Peyer's patch (tissue), 4 donors: ENCODE measurements around the gene SAP25. TPM values are rescaled to one million over a fixed set of nuclear protein-coding genes. Genes with fewer than 3 reads are reported as not detected.

ENCODE experiments used
- DNase-seq, 3 donors: peaks; one replicate each; pipeline ENCODE4 v3.0.0-alpha.2; 2017 to 2019
- H3K27ac ChIP-seq, 4 donors: fragments of 200-600 bp; sonication (generic); one replicate each; pipeline ENCODE4 v1.5.1; 2016 to 2019
- H3K27me3 ChIP-seq, 2 donors: fragments of 200-600 bp; sonication (generic); one replicate each; pipeline ENCODE4 v1.5.1; 2019
- H3K36me3 ChIP-seq, 3 donors: fragments of 200-600 bp; sonication (generic); one replicate each; pipeline ENCODE4 v1.5.1; 2016 to 2019
- H3K4me1 ChIP-seq, 4 donors: fragments of 200-600 bp; sonication (generic); one replicate each; pipeline ENCODE4 v1.5.1; 2016 to 2019
- H3K4me3 ChIP-seq, 4 donors: fragments of 200-600 bp; sonication (generic); 1 replicate in 3 of 4; 2 replicates in 1 of 4; pipeline ENCODE4 v1.5.1; 2016 to 2019; ENCODE audit warnings: mild to moderate bottlenecking in 1 of 4
- H3K9me3 ChIP-seq, 4 donors: fragments of 200-600 bp; sonication (generic); one replicate each; pipeline ENCODE4 v1.5.1; 2016 to 2019; ENCODE audit warnings: mild to moderate bottlenecking in 1 of 4
- CTCF ChIP-seq, 6 experiments: fragments of 450-650 bp in 4 of 6; fragments of 200-600 bp in 2 of 6; sonication (generic) in 1 of 6; IDR thresholded peaks; one replicate each; pipeline ENCODE4 v1.5.1; 2017 to 2019; ENCODE audit warnings: antibody characterized with exemption in 6 of 6, mild to moderate bottlenecking in 3 of 6, moderate library complexity in 1 of 6
- POLR2A ChIP-seq, 2 donors: fragments of 450-650 bp; IDR thresholded peaks; one replicate each; pipeline ENCODE4 v1.5.1; 2017; ENCODE audit warnings: antibody characterized with exemption in 2 of 2, mild to moderate bottlenecking in 2 of 2, moderate library complexity in 2 of 2
- total RNA-seq, 4 donors: library from RNA; depleted of rRNA; stranded (reverse); fragments of >200 nt; gene quantifications; one replicate each; pipeline ENCODE4 v1.1.0, GENCODE V29; 2016

Gene SAP25
- 10 to 100 TPM in 3 of 4 donors, 1 to 10 TPM in 1; 2.5 to 18.2 (median 13.4) TPM for total RNA-seq

- Histone ChIP-seq H3K9me3 (no peaks in the 10 kb centered on the region), H3K27me3 (no peaks in the 10 kb centered on the region), H3K27ac (no peak within 1 kb of the TSS), H3K36me3 (peaks cover 0 to 51% (median 4%) of the 10 kb centered on the region in 3 donors), H3K4me3 (no peak within 1 kb of the TSS), H3K4me1 (peaks cover 0 to 27% (median 13%) of the 10 kb centered on the region in 4 donors)
- TF ChIP-seq CTCF (IDR thresholded peaks at IDR 0.05), result no peak
- TF ChIP-seq POLR2A (IDR thresholded peaks at IDR 0.05), result no peak
- no peak for DNase-seq
These were observed at the start of gene SAP25 for GRCh38 chr7:100573691-100574361. TSS of gene SAP25 (minus strand) at chr7:100573900. CDS start at chr7:100573742, 158 bp downstream.

GRCh38 chr7:100621554-100621953 is 47.9 kb upstream of the SAP25 start:
- no peaks in the 10 kb centered on the region for H3K9me3 ChIP-seq
- no peak for TF ChIP-seq CTCF (IDR thresholded peaks at IDR 0.05)
- no peak for TF ChIP-seq POLR2A (IDR thresholded peaks at IDR 0.05)
- H3K27me3 ChIP-seq, result no peaks in the 10 kb centered on the region
- no peak overlapping the region for H3K27ac ChIP-seq
- no peak overlapping the region for H3K4me3 ChIP-seq
- no peaks in the 10 kb centered on the region for H3K36me3 ChIP-seq
- DNase-seq, result no peak
- peaks cover 0 to 6% (median 3%) of the 10 kb centered on the region in 4 donors for H3K4me1 ChIP-seq

- TF ChIP-seq POLR2A (IDR thresholded peaks at IDR 0.05), result no peak
- no peak for TF ChIP-seq CTCF (IDR thresholded peaks at IDR 0.05)
These were observed 47.1 kb upstream of the SAP25 start for GRCh38 chr7:100620804-100621203.

GRCh38 chr7:100620239-100620638 is 46.5 kb upstream of the SAP25 start:
- H3K36me3 ChIP-seq, result no peaks in the 10 kb centered on the region
- no peaks in the 10 kb centered on the region for H3K4me1 ChIP-seq
- H3K27me3 ChIP-seq, result no peaks in the 10 kb centered on the region
- DNase-seq, result no peak
- H3K27ac ChIP-seq, result no peak overlapping the region
- no peak overlapping the region for H3K4me3 ChIP-seq
- no peak for TF ChIP-seq CTCF (IDR thresholded peaks at IDR 0.05)
- TF ChIP-seq POLR2A (IDR thresholded peaks at IDR 0.05), result no peak
- no peaks in the 10 kb centered on the region for H3K9me3 ChIP-seq

More at GRCh38 chr7:100620804-100621203, 47.1 kb upstream of the SAP25 start:
- Histone ChIP-seq H3K4me1 (no peaks in the 10 kb centered on the region), H3K36me3 (no peaks in the 10 kb centered on the region), H3K27ac (no peak overlapping the region), H3K4me3 (no peak overlapping the region), H3K9me3 (no peaks in the 10 kb centered on the region), H3K27me3 (no peaks in the 10 kb centered on the region)
- DNase-seq, result no peak

GRCh38 chr7:100614308-100614861 is 40.7 kb upstream of the SAP25 start:
- peaks cover 0 to 3% (median 0%) of the 10 kb centered on the region in 3 donors for H3K36me3 ChIP-seq
- H3K4me3 ChIP-seq, result no peak overlapping the region
- TF ChIP-seq POLR2A (IDR thresholded peaks at IDR 0.05) (no peak), CTCF (IDR thresholded peaks at IDR 0.05) (no peak)
- peaks cover 0 to 10% (median 4%) of the 10 kb centered on the region in 4 donors for H3K4me1 ChIP-seq
- DNase-seq, result no peak
- no peaks in the 10 kb centered on the region for H3K27me3 ChIP-seq
- no peak overlapping the region for H3K27ac ChIP-seq
- no peaks in the 10 kb centered on the region for H3K9me3 ChIP-seq
